CD4-positive, alpha-beta T cell treated with Interleukin-12 subunit alpha and Interleukin-12 subunit beta, for 1 hour (primary cell): Measurements from ENCODE around the gene TEX53.
A peak's percentile ranks its signal among the peaks of the same experiment; 100 is the strongest.

Experiments used
- DNase-seq: peaks from one replicate; pipeline ENCODE4 v3.0.0-alpha.2; 2020

TEX53 gene

GRCh38 chr9:114678795-114679194 lies 21.2 kb upstream of the TEX53 start:
- no peak for DNase-seq

GRCh38 chr9:114678130-114678529 lies 20.5 kb upstream of the TEX53 start:
- DNase-seq, result no peak

DNA sequence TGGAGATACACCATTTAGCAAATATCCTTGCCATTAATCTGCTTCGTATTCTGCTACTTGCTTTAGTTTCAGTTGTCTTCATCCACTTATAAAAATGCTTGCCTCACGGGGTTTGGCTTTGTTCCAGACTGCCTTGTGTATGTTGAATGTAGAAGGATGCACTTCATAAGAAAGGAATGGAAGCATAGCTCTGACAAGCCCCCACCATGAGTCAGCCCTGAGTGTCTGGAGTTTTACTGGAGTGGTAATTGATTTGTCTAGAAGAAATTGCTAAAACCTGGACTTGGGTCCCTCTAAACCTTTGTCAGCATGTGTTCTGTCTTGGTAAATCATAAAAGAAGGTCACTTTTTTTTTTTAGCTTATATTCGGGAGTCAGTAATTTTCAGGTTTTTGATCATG lies 19.8 kb upstream of the TEX53 start:
- DNase-seq, result no peak

DNA sequence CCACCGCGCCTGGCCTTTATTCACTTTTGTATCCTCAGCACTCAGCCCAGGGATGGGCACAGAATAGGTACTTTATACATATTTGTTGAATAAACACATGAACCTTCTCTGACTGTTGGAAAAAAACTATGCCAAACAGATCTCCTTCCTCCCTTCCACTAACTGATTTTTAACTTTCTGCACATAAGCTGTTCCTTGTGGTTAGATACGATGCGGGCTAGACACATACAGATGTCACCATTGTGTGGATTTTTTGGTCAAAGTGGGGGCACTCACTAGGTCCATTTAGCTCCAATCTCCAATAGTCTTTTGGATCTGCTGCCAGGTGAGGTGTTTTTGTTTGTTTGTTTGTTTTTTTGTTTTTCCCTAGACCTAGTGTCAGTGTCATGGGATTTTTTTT lies 19.3 kb upstream of the TEX53 start:
- no peak for DNase-seq

DNA sequence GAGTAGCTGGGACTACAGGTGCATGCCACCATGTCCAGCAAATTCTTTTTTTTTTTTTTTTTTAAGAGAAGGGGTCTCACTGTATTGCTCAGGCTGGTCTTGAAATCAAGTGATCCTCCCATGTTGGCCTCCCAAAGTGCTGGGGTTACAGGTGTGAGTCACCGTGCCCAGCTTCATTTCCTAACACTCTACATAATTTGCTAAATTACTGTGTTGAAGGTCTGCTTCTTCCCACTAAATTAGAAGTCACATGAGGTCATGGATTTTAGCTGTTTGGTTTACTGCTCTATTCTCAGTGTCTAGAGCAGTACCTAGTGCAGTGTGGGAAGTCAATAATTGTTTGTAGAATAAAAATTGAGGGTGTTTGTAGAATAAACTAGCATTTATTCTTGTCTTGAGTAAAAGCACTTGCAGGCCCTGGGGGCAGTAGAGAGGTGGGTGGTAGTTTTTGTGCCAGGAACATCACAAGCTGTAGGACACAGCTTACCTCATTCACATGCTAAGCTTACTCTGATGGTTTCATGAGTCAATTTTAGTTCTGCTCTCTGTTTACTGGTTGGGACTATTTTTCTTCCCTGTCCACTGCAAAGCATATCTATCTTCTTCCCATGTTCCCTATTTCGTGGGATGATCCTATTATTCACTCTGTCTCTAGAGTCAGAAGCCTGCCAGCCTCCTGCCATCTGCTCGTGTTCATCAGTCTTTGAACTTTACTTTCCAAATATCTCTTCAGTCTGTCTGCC lies 17.4 kb upstream of the TEX53 start:
- DNase-seq, result no peak

- DNase-seq, result no peak
These were observed 16.6 kb upstream of the TEX53 start for GRCh38 chr9:114674076-114674797.

- DNase-seq, result no peak
These were observed 14.0 kb upstream of the TEX53 start for GRCh38 chr9:114671605-114672004.

DNA sequence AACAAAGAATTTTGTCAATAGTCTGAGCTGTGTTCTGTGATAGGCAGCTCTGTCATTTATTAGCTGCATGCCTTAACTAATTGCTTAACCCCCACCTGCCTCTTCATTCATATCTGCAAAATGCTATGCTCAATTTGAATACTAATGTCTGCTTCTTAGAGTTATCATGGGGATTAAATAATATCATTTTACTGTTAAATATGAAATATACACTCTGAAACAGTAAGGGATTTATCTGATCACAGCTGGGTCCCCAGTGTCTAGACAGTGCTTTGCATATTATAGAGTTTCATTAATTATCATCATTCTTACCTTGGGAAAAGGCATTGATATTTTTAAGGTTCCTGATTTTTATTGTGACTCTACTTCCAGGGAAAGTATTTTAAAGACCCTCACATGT lies 12.4 kb upstream of the TEX53 start:
- no peak for DNase-seq

DNA sequence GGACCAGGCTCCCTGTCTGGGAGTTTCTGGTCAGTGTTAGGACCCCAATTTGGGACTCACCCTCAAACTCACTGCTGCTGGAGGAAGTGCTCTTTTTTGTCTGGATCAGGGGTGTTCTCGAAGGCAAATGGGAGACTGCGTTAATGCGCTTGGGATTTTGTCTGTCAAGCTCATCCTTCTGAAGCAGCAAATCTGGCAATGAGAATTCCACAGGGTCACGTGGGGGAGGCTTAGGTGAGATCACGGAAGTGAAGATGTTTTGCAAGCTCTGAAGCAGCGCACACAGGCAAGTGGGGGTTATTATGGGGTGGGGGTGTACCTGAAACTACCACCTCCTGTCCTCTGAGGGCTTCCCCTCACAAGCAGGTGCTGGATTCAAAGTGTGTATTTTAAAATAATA lies 10.5 kb upstream of the TEX53 start:
- no peak for DNase-seq

- no peak for DNase-seq
These were observed 9.2 kb upstream of the TEX53 start for GRCh38 chr9:114666851-114667250.

DNA sequence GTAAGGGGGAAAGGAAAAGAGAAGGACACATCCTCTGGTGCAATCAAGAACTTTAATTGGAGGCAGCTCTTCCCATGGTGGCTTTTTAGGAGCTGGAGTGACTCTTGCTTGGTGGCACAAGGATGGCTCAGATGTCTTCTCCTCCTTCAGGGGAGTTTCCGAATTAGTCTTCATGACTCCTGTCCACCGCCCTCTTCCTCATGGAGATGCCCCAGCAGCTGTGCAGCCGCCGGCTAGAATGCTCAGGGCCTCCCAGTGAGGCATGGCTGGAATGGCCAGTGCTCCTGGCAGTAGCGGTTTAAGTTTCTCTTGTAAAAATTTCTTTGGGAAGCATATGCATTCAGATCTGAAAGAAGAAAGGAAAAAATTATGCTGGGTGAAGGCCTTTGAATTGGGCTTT lies 8.8 kb upstream of the TEX53 start:
- no peak for DNase-seq

DNA sequence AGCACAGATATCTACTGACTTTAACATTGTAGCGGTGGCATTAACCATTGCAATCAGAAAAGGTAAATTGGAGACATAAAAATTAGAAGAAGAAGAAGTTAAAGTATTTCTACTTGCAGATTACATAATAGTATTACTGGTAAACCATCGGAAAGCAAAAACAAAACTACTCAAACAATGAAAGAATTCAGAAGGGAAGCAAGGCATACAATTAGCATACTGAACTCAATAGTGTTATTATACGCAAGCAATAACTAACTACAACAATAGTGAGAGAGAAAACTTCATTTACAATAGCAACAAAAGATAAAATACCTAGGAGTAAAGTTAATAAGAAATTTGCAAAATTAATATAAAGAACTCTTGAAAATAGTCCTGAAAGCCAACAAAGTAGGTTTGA lies 6.6 kb upstream of the TEX53 start:
- DNase-seq, result no peak

- peak; percentile 67 for DNase-seq
These were observed 4.7 kb upstream of the TEX53 start for GRCh38 chr9:114662081-114662989.

DNA sequence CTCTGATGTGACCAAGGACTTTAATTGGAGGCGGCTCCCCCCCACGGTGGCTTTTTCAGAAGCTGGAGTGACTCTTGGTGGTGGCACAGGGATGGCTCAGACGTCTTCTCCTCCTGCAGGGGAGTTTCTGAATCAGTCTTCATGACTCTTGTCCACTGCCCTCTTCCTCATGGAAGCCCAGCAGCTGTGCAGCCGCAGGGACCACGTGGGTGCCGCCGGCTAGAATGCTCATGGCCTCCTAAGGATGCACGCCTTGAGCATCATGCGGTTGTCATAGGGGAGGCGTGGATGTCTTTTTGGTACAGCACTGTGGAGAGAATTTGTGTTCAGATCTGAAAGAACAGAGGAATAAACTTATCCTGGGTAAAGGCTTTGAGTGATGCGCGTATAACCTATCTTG lies 1.3 kb downstream of the TEX53 start:
- DNase-seq, result no peak

DNA sequence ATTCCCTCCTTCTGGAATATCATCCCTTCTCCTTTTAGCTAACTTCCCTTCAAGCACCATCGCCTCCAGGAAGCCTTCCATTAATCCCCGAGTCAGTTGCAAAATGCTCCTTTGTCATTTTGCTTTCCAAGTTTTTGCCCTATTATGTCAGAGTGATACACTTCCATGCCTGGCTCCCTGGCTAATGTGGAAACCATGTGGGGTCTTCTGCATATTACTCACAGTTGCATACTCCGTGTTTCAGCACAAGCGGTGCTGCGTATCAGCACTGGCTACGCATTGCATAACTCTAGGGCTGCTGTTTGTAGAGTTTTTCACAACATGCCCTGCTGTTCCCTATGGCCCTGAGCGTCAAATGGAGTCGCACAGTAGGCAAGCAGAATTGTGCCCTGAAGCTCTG lies 1.9 kb downstream of the TEX53 start:
- no peak for DNase-seq

DNA sequence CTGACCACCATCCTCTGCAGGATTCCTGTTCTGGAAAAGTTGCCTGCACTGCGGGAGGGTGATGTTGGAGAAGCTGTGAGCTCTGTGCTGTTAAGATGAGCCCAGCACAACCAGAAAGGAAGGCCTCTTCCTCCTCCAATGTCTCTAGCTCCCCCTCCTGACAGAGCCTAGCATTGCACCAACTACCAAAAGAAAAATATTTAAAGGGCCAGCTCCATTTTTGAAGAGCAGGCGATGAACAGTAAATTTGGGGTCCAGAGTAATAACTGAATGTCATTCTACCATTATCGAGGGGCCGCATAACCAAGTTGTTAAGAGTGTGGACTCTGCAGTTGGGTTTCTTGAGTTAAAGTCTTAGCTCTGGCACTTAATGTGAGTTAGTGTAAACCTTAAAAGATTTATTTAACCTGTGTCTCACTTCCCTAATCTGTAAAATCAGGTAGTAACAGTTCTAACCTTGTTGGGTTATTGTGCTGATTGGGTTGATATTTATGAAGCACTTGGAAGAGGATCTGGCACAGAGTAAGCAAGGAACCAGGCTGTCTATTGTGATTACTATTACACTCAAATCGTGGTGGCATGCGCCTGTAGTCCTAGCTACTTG lies 3.9 kb downstream of the TEX53 start:
- peak; percentile 87 for DNase-seq

GRCh38 chr9:114652776-114653555 lies 4.6 kb downstream of the TEX53 start:
- no peak for DNase-seq

- no peak for DNase-seq
These were observed 13.7 kb downstream of the TEX53 start for GRCh38 chr9:114643896-114644295.

DNA sequence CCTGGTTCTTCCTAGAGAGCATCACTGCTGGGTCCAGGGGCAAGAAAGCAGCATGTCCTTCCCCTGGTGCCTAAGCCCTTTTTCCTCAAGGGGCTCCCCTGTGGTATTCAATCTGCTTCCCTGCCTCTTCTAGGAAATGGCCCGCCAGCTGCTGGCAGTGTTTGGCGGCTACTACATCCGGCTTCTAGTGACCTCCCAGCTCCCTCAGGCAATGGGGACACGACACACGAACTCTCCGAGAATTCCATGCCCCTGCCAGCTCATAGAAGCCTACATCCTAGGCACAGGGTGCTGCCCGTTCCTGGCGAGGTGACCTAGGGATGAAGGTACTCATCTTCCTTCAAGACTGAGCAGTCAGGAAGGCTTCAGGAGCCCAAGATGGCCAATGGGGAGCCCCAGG lies 14.6 kb downstream of the TEX53 start:
- no peak for DNase-seq

DNA sequence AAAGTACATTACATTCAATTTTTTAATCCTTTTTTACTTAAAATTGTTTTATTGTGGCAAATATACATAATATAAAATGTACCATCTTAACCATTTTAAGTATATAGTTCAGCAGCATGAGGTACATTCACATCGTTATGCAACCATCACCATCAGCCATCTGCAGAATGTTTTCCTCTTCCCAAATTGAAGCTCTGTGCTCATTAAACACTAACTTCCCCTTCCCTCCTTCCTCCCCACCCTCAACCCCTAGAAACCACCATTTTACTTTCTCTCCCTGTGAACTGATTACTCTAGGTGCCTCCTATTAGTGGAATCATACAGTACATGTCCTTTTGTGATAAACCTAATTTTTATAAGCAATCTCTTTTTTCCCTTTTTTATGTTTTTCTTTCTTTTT lies 15.6 kb downstream of the TEX53 start:
- DNase-seq, result no peak

DNA sequence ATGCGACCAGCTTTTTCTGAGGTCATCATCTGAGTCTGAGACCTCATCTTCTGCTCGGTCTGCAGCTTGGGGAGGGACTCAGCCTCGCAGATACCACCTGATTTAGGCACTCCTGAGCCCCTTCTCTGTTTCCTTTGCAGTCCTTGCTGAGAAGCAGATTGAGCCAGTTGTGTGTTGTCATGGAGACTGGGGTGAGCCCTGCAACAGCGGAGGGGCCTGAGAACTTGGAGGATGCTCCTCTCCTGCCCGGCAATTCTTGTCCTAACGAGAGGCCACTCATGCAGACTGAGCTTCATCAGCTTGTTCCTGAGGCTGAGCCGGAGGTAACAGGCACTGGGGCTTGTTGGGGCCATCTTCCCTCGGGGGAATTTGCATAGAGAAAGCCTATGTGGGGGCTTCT lies 19.2 kb downstream of the TEX53 start:
- DNase-seq, result no peak

- no peak for DNase-seq
These were observed 23.2 kb downstream of the TEX53 start for GRCh38 chr9:114634387-114634786.
